ENCODE data around the gene UBB.
A peak's percentile ranks its signal among the peaks of the same experiment; 100 is the strongest.

Gene UBB

GRCh38 chr17:16380640-16381495 lies at the start of gene UBB:
TSS of gene UBB (plus strand) at chr17:16381091. CDS start at chr17:16381908, 817 bp downstream.
- DNase-seq: peak; percentile 61 to 97 (median 90)

- DNase-seq: no peak
Observed at GRCh38 chr17:16338391-16338790, 42.5 kb upstream of the UBB start.

- DNase-seq: no peak
Observed at GRCh38 chr17:16339402-16339801, 41.5 kb upstream of the UBB start.

GRCh38 chr17:16339959-16340358 lies 40.9 kb upstream of the UBB start:
- no peak for DNase-seq

- DNase-seq: peak in 1 of 51 donors; percentile 41
Observed at GRCh38 chr17:16342979-16343378, 37.9 kb upstream of the UBB start.

- DNase-seq: no peak
Observed at GRCh38 chr17:16343569-16343968, 37.3 kb upstream of the UBB start.

DNA sequence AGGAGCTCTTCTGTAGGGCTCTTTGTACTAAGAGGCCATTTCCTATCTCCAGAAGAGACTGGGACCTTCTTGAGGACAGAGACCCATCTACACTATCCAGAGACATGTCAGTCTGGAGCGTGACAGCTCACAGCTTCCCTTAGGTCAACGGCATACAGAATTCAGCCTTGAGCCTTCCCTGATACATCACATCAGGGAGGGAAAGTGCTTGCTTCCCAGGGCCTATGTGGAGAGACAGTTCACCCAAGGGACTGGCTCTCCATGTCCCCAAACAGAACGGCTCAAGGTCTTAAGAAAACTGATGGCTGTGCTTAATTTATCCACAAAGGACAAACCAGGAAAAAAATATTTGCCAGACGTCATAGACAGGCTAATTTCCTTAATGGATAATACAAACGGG lies 35.3 kb upstream of the UBB start:
- DNase-seq: no peak

GRCh38 chr17:16346721-16347271 lies 34.1 kb upstream of the UBB start:
- no peak for DNase-seq

DNA sequence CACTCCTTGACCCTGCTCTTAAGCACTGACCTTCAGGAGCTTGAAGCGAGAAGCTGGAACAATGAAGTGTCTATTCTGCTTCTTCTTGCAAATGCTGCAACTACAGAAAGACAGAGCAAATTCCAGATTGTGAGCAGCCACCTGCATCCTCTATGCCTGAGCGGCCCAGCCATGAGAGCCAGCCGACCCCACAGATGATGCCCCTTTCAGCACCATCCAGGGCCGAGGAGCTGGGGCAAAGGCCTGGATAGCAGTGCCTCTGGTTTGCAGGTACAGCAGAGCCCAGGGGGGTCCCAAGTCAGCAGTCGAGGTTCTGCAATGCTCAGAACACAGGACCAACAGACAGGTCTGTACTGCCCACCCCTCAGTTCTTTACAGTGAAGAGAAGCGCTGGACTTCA lies 32.3 kb upstream of the UBB start:
- DNase-seq: no peak

- DNase-seq: no peak
Observed at GRCh38 chr17:16349431-16349830, 31.5 kb upstream of the UBB start.

DNA sequence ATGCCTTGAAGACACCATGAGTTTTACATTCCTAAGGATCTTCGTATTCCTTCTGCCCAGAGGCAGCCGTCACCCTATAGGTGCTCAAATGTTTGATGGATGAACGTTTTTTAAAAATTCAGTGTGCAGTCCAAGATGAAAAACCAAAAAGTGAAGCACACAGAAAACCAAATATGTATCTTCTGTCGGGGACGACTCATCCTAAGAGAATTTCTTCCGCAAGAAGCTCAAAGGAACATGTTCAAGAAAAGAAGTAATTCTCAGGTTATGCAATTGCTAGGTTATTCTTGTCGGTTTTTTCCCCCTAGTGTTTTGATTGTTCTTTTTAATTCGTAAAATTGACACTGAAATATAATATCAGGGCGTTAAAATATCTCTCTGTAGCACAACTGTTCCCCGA lies 29.1 kb upstream of the UBB start:
- no peak for DNase-seq

DNA sequence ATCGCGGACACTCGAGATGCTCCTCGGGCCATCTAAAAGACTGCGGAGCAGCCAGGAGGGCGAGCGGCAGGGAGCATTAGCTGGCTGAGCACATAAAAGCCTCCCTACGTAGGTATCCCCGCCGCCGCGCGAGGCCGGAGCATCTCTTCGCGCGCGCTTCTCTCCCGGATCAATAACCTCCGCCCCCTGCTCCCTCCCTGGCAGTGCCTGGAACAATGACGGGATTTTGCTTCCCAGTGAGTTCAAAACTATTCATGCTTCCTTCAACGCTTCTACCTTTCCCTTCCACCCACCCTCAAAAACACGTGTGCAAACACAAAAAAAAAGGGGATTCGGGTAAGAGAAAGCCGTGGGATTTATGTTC lies 28.6 kb upstream of the UBB start:
- DNase-seq: peak in 24 of 51 donors; percentile 5 to 77 (median 26)

DNA sequence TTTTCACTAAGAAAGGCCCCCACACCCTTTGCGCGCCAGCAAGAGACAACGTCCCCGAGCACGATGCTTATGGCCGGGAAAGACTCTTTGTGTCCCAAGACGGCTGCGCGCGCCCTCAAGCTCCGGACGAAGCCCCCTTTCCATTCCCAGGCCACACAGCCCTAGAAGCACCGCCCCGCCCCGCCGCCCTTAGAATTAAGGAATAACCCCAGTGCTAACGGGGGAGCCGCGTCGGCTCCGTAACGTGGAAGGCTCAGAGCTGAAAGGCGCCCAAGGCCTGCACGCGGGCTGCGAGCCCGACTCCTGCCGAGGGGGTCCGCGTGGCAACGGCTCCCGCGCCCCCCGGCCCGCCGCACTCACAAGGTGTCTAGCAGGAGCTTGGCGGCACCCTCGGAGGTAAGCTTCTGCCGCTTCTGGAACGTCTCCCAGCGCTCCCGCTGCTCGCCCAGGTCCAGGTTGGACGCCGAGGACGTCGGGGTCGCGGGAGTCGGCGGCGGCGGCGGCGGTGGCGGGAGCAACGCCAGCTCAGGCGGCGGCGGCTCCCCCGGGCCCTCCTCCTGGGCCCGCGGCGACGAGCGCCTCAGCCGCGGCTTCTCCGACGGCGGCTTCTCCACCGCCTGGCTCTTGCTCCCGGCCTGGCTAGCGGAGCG lies 28.1 kb upstream of the UBB start:
- DNase-seq: peak in 20 of 51 donors; percentile 20 to 77 (median 36)

GRCh38 chr17:16353317-16354174 lies 27.3 kb upstream of the UBB start, which contains the start of gene CENPV:
TSS of gene CENPV (minus strand) at chr17:16353469. CDS start at chr17:16353436, 33 bp downstream.
- DNase-seq: peak in 22 of 51 donors; percentile 9 to 61 (median 30)

DNA sequence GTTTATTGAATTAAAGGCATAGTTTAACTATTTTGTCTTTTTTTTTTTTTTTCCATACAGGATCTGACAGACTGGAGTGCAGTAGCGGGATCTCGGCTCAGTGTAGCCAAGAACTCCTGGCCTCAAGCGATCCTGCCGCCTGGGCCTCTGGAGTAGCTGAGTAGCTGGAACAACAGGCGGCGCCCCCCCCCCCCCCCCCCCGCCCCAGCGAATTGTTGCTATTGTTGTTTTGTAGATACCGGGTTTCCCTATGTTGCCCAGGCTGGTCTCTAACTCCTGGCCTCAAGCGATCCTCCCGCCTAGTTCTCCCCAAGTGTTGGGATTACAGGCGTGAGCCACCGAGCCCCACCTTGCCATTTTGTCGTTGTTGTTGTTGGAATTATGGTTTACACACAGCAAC lies 26.3 kb upstream of the UBB start:
- no peak for DNase-seq

GRCh38 chr17:16358394-16358793 lies 22.5 kb upstream of the UBB start:
- DNase-seq: no peak

DNA sequence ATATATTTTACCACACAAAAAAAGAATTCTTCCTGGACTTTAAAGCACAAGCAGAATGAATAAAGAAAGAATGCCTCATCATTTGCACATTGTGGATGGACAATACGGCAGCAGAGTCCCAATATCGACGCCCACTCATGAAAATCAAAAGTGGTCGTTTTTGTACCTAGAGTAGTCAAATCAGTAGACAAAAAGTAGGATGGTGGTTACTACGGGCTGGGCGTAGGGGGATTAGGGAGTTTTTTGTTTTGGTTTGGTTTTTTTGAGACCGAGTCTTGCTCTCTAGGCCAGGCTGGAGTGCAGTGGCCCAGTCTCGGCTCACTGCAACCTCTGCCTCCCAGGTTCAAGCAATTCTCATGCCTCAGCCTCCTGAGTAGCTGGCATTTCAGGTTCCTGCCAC lies 19.0 kb upstream of the UBB start:
- DNase-seq: no peak

- peak in 42 of 51 donors; percentile 11 to 84 (median 56) for DNase-seq
Observed at GRCh38 chr17:16363749-16364536, 16.9 kb upstream of the UBB start.

GRCh38 chr17:16364625-16365024 lies 16.3 kb upstream of the UBB start:
- DNase-seq: peak in 1 of 51 donors; percentile 28

- no peak for DNase-seq
Observed at GRCh38 chr17:16371742-16372141, 9.1 kb upstream of the UBB start.
